H1 (cell line): ENCODE measurements around the gene MYO1G. TPM values are rescaled to one million over a fixed set of nuclear protein-coding genes. Genes with fewer than 3 reads are reported as not detected.

ENCODE experiments used
- CTBP2 ChIP-seq: IDR thresholded peaks from 2 replicates; pipeline ENCODE4 v1.7.0; 2011; ENCODE audit warnings: borderline replicate concordance, mild to moderate bottlenecking, moderate library complexity, mixed read lengths, low read length; ENCODE audit not compliant: insufficient read depth, insufficient read length
- E2F6 ChIP-seq: IDR thresholded peaks from 2 replicates; pipeline ENCODE4 v1.6.1; 2012; ENCODE audit warnings: inconsistent platforms
- HDAC2 ChIP-seq, 2 experiments: fragments of 300-600 bp in 1 of 2; sonication (generic) in 1 of 2; IDR thresholded peaks; 2 replicates each; pipeline ENCODE4 v1.6.1; 2011 to 2012; ENCODE audit warnings: low read depth in 2 of 2, low read length in 2 of 2, mild to moderate bottlenecking in 2 of 2, moderate library complexity in 2 of 2, borderline replicate concordance in 1 of 2, inconsistent platforms in 1 of 2
- JUND ChIP-seq: IDR thresholded peaks from 2 replicates; pipeline ENCODE4 v1.6.1; 2011; ENCODE audit warnings: mild to moderate bottlenecking, improper control_type of control experiment, low read length
- NANOG ChIP-seq: IDR thresholded peaks from 2 replicates; pipeline ENCODE4 v1.6.1; 2011; ENCODE audit warnings: low read length, low read depth, mild to moderate bottlenecking, inconsistent platforms; ENCODE audit not compliant: insufficient read depth, poor library complexity, severe bottlenecking
- NRF1 ChIP-seq: IDR thresholded peaks from 2 replicates; pipeline ENCODE4 v1.6.1; 2011; ENCODE audit warnings: mild to moderate bottlenecking, low read depth, low read length, improper control_type of control experiment
- PHF8 ChIP-seq: fragments of 200-600 bp; sonication (generic); conservative IDR thresholded peaks from 2 replicates; pipeline ENCODE4 v1.7.1; 2012; ENCODE audit warnings: low read depth, mild to moderate bottlenecking, inconsistent platforms, low read length, moderate library complexity
- SAP30 ChIP-seq: fragments of 300-600 bp; sonication (generic); IDR thresholded peaks from 2 replicates; pipeline ENCODE4 v1.7.1; 2012; ENCODE audit warnings: low read length, moderate library complexity, mild to moderate bottlenecking, inconsistent platforms; ENCODE audit not compliant: insufficient read depth, insufficient replicate concordance
- SIN3A ChIP-seq, 2 experiments: IDR thresholded peaks in 1 of 2; conservative IDR thresholded peaks in 1 of 2; 2 replicates each; pipeline ENCODE4 v1.6.1; 2011 to 2012; ENCODE audit warnings: low read length in 2 of 2, improper control_type of control experiment in 1 of 2, low read depth in 1 of 2, mild to moderate bottlenecking in 1 of 2
- SP2 ChIP-seq: IDR thresholded peaks from 2 replicates; pipeline ENCODE4 v1.6.1; 2012; ENCODE audit warnings: mild to moderate bottlenecking, low read length, inconsistent platforms
- ZNF274 ChIP-seq: IDR thresholded peaks from 2 replicates; pipeline ENCODE4 v1.7.0; 2012; ENCODE audit warnings: low read length, borderline replicate concordance; ENCODE audit errors: extremely low read depth
- polyA plus RNA-seq, 7 experiments: library from polyadenylated mRNA; depleted of rRNA in 3 of 7; stranded (reverse) in 5 of 7; unstranded in 2 of 7; fragments of >200 nt in 5 of 7; fragments of 200-250 nt in 2 of 7; gene quantifications; 1 replicate in 5 of 7; 2 replicates in 1 of 7; 4 replicates in 1 of 7; pipeline versions ENCODE4 v1.2.1 to v1.2.3, GENCODE V29; 2011 to 2013; ENCODE audit warnings: missing spikeins in 2 of 7, mixed read lengths in 2 of 7
- total RNA-seq: library from RNA; stranded (reverse); fragmentation: NEBNext Ultra II Directional; extraction: Animal tissue kit (Norgen Biotek cat#: 25700); gene quantifications from 2 replicates; pipeline ENCODE4 v1.2.1, GENCODE V29; 2021

Gene MYO1G
- total and polyA plus RNA-seq, 2 of the 8 experiments (the other 6 are each of a cell fraction or from before 2014, with no cell fraction given) = 0.08 to 0.19 TPM

- TF ChIP-seq SIN3A (conservative IDR thresholded peaks at IDR 0.05 in 1 of 2, IDR thresholded peaks at IDR 0.05 in 1 of 2; ENCODE audit: low read depth in 1 of 2, low read length in 2 of 2) (no peak), SAP30 (no peak), E2F6 (no peak), CTBP2 (no peak), SP2 (no peak), PHF8 (no peak), HDAC2 (IDR thresholded peaks at IDR 0.05; ENCODE audit: borderline replicate concordance in 1 of 2, low read depth in 2 of 2, low read length in 2 of 2) (no peak), ZNF274 (no peak), NRF1 (no peak), NANOG (no peak), JUND (no peak)
Measured at GRCh38 chr7:44998153-44998871, 19.5 kb upstream of the MYO1G start (continued).
